MCF 10A (cell line): Measurements from ENCODE around the gene NEO1. TPM values are rescaled to one million over a fixed set of nuclear protein-coding genes. Genes with fewer than 3 reads are reported as not detected.

ENCODE experiments used
- Bru-seq: library from RNA; stranded (reverse); fragments of 400-500 nt; gene quantifications from one replicate; lab custom pipeline; 2021; lab: Mats Ljungman, UMichigan
- BruChase-seq, 2 experiments: library from RNA; stranded (reverse); fragments of 400-500 nt; gene quantifications; one replicate each; lab custom pipeline; 2021; lab: Mats Ljungman, UMichigan
- BruUV-seq: library from RNA; stranded (reverse); fragments of 400-500 nt; replicated peaks from 2 replicates; lab custom pipeline; 2021; lab: Mats Ljungman, UMichigan
- CTCF ChIA-PET: fragments of 300-600 bp; sonication (Branson Sonifier 250); formaldehyde crosslinking; extraction: SDS; loops from one replicate; lab custom pipeline; 2021; ENCODE audit warnings: antibody characterized with exemption, inconsistent platforms; lab: Yijun Ruan, JAX
- POLR2A ChIA-PET: fragments of 300-600, 350-650 bp; sonication (Branson Sonifier 250); formaldehyde crosslinking; extraction: SDS; loops from one replicate; lab custom pipeline; 2020; ENCODE audit warnings: antibody characterized with exemption, inconsistent platforms; lab: Yijun Ruan, JAX
- DNase-seq: peaks from one replicate; pipeline ENCODE4 v3.0.0-alpha.2; 2018; ENCODE audit not compliant: unreplicated experiment
- H3K27ac Mint-ChIP-seq: one replicate; pipeline ENCODE4 v1.8.0; 2022; ENCODE audit warnings: mild to moderate bottlenecking, low read depth, mixed read lengths; ENCODE audit not compliant: unreplicated experiment
- H3K27me3 Mint-ChIP-seq: one replicate; pipeline ENCODE4 v1.8.0; 2022; ENCODE audit warnings: mixed read lengths; ENCODE audit not compliant: insufficient read depth, unreplicated experiment
- H3K36me3 Mint-ChIP-seq: one replicate; pipeline ENCODE4 v1.8.0; 2022; ENCODE audit warnings: mild to moderate bottlenecking, moderate library complexity, mixed read lengths; ENCODE audit not compliant: insufficient read depth, unreplicated experiment
- H3K4me1 Mint-ChIP-seq: one replicate; pipeline ENCODE4 v1.8.0; 2022; ENCODE audit warnings: mixed read lengths; ENCODE audit not compliant: insufficient read depth, unreplicated experiment
- H3K4me3 Mint-ChIP-seq: one replicate; pipeline ENCODE4 v1.8.0; 2022; ENCODE audit warnings: mild to moderate bottlenecking, moderate library complexity, mixed read lengths; ENCODE audit not compliant: unreplicated experiment
- H3K9me3 Mint-ChIP-seq: one replicate; pipeline ENCODE4 v1.8.0; 2022; ENCODE audit warnings: mixed read lengths; ENCODE audit not compliant: unreplicated experiment
- intact Hi-C: fragments of 100-400 bp; cut with micrococcal nuclease; formaldehyde crosslinking; loops from 2 replicates; pipeline ENCODE4 v1.14.1; 2022
- long read RNA-seq: library from polyadenylated mRNA; stranded (forward); transcript quantifications from one replicate; pipeline ENCODE4 v2.0.0, GENCODE V29; 2022
- total RNA-seq: library from RNA; stranded (reverse); gene quantifications from 2 replicates; pipeline ENCODE4 v1.2.3, GENCODE V29; 2022
- TF ChIP-seq, protein P1 (sequence below): fragments of 200-600 bp; IDR thresholded peaks from one replicate; pipeline ENCODE4 v1.8.0; 2022; ENCODE audit warnings: antibody characterized with exemption, mild to moderate bottlenecking; ENCODE audit not compliant: unreplicated experiment

Gene NEO1, protein sequence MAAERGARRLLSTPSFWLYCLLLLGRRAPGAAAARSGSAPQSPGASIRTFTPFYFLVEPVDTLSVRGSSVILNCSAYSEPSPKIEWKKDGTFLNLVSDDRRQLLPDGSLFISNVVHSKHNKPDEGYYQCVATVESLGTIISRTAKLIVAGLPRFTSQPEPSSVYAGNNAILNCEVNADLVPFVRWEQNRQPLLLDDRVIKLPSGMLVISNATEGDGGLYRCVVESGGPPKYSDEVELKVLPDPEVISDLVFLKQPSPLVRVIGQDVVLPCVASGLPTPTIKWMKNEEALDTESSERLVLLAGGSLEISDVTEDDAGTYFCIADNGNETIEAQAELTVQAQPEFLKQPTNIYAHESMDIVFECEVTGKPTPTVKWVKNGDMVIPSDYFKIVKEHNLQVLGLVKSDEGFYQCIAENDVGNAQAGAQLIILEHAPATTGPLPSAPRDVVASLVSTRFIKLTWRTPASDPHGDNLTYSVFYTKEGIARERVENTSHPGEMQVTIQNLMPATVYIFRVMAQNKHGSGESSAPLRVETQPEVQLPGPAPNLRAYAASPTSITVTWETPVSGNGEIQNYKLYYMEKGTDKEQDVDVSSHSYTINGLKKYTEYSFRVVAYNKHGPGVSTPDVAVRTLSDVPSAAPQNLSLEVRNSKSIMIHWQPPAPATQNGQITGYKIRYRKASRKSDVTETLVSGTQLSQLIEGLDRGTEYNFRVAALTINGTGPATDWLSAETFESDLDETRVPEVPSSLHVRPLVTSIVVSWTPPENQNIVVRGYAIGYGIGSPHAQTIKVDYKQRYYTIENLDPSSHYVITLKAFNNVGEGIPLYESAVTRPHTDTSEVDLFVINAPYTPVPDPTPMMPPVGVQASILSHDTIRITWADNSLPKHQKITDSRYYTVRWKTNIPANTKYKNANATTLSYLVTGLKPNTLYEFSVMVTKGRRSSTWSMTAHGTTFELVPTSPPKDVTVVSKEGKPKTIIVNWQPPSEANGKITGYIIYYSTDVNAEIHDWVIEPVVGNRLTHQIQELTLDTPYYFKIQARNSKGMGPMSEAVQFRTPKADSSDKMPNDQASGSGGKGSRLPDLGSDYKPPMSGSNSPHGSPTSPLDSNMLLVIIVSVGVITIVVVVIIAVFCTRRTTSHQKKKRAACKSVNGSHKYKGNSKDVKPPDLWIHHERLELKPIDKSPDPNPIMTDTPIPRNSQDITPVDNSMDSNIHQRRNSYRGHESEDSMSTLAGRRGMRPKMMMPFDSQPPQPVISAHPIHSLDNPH (N-terminal part only)
- total RNA-seq, result 13.2 and 15.1 TPM in 2 replicates
- Bru-seq, nascent RNA, result percentile 48 among the genes with signal in this experiment
- percentile 44 among the genes with signal in this experiment for BruChase-seq, experiment 1, labeled RNA remaining after a 6-hour chase
- percentile 42 among the genes with signal in this experiment for BruChase-seq, experiment 2, labeled RNA remaining after a 2-hour chase
- long read RNA-seq, partial matches to known transcripts, result 1 of 6 reads
- long read RNA-seq, other reads (novel, unspliced or antisense), result 5 of 6 reads

DNA sequence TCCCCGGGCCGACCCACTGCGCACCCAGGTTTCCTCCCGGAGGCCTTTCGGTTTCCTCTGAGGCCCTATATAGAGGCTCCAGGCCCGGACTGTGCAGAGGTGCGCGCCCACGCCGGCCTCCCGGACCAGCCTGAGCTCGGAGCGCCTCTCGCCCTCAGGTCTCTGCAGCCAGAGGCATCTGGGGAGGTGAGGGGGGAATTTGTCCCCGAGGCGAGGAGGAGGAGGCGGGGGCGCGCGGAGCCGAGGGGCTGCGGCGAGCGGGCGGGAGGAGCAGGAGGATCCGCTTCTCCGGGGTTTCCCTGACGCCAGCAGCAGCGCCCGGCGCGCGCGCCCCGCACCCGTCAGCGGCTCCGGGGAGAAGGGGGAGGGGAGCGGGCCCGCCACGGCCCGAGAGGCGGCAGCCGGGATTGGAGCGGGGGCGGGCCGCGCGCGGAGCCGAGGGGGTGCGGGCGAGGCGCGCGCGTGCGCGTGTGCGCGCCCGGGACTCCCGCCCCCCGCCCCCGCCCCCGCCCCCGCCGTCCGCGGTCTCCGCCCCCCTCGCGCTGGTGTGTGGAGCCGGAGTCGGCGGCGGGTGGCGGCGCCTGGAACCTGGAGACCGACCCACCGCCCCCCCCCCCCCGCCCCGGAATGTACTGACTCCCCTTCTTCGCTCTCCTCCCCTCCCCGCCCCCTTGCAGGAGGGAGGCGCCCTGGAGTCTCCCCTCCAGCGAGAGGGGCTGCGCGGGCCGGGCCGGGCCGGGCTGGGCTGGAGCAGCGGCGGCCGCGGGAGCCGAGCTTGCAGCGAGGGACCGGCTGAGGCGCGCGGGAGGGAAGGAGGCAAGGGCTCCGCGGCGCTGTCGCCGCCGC, at the start of gene NEO1:
Gene NEO1, plus strand, starts transcription at position 657 of the 846 bp plus-strand sequence. CDS start 213 bp downstream, outside the sequence.
- intact Hi-C loops, result loop anchor here (2.0 to 5.0 kb wide), 2 partner anchors 29 to 215 kb away; no protein-coding TSS in a partner anchor
- BruUV-seq, result no TSS peak

DNA sequence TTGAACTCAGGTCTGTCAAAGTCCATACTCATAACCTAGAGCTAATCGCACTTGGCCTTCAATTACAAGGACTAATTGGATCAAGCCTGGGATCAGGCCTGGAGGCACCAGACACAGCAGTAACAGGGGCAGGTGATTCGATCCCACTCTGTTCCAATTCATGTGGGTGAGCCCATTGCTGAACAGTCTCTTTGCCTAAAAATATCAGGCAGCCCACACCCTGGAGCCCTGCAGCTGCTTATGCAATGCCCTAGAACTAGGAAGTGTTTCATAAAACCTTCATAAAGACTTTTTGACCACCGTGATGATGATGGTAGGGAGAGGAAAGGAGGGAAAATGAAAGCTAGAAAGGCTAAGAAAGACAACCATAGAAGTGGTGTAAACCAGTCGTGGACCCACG, 47.8 kb upstream of the NEO1 start:
- ChIA-PET POLR2A (no interaction called here), CTCF (interaction anchor here (0.8 kb wide), 1 partner anchor 213 kb away, joined by 3 read pairs; no protein-coding TSS in a partner anchor)
- peaks cover 3% of the 10 kb centered on the region for H3K4me1 Mint-ChIP-seq
- intact Hi-C loops, result no loop called here
- H3K27me3 Mint-ChIP-seq, result no peaks in the 10 kb centered on the region
- no peak overlapping the region for H3K27ac Mint-ChIP-seq
- H3K36me3 Mint-ChIP-seq, result no peaks in the 10 kb centered on the region
- no TSS peak for BruUV-seq
- TF ChIP-seq, protein P1, sequence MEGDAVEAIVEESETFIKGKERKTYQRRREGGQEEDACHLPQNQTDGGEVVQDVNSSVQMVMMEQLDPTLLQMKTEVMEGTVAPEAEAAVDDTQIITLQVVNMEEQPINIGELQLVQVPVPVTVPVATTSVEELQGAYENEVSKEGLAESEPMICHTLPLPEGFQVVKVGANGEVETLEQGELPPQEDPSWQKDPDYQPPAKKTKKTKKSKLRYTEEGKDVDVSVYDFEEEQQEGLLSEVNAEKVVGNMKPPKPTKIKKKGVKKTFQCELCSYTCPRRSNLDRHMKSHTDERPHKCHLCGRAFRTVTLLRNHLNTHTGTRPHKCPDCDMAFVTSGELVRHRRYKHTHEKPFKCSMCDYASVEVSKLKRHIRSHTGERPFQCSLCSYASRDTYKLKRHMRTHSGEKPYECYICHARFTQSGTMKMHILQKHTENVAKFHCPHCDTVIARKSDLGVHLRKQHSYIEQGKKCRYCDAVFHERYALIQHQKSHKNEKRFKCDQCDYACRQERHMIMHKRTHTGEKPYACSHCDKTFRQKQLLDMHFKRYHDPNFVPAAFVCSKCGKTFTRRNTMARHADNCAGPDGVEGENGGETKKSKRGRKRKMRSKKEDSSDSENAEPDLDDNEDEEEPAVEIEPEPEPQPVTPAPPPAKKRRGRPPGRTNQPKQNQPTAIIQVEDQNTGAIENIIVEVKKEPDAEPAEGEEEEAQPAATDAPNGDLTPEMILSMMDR, result no peak
- H3K4me3 Mint-ChIP-seq, result no peak overlapping the region
- DNase-seq, result no peak
- H3K9me3 Mint-ChIP-seq, result no peaks in the 10 kb centered on the region

More for the DNA sequence above, at the start of gene NEO1:
- H3K36me3 Mint-ChIP-seq, result no peaks in the 10 kb centered on the region
- H3K4me3 Mint-ChIP-seq, result peak within 1 kb of the TSS; percentile 85
- no peaks in the 10 kb centered on the region for H3K9me3 Mint-ChIP-seq
- peak within 1 kb of the TSS; percentile 73 for H3K27ac Mint-ChIP-seq
- ChIA-PET CTCF (interaction anchor here (0.6 to 2.5 kb wide), 6 partner anchors 10 to 1950 kb away, joined by 3 to 11 read pairs (median 4); no protein-coding TSS in a partner anchor), POLR2A (interaction anchor here (0.5 to 2.4 kb wide), 12 partner anchors 12 to 269 kb away, joined by 3 to 13 read pairs (median 4); no protein-coding TSS in a partner anchor)
- peaks cover 7% of the 10 kb centered on the region for H3K4me1 Mint-ChIP-seq
- peak; percentile 70 for DNase-seq
- H3K27me3 Mint-ChIP-seq, result peaks cover 23% of the 10 kb centered on the region
- TF ChIP-seq, protein P1, result no peak

DNA sequence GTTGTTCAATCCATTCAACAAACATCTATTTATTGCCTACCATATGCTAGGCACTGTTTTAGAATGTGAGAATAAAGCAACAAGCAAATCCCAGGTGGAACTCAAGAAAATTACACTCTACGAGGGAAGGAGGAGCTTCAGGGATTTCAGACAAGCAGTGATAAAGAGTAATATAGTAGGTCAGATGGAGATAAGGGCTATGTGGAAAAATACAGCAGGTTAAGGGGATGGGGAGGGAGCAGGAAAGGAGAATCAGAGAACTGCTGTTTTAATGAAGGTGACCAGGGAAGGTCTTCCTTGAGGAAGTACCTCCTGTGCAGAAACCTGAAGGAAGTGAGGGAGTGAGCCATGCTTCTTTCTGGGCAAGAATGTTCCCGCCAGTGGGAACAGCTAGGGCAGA, 47.2 kb upstream of the NEO1 start:
- intact Hi-C loops, result no loop called here
- BruUV-seq, result no TSS peak
- no peaks in the 10 kb centered on the region for H3K27me3 Mint-ChIP-seq
- TF ChIP-seq, protein P1, result no peak
- ChIA-PET CTCF (interaction anchor here (0.6 kb wide), 2 partner anchors 17 to 297 kb away, joined by 3 read pairs; no protein-coding TSS in a partner anchor), POLR2A (interaction anchor here (0.6 to 1.7 kb wide), 2 partner anchors 13 to 18 kb away, joined by 4 to 5 read pairs; no protein-coding TSS in a partner anchor)
- no peak overlapping the region for H3K4me3 Mint-ChIP-seq
- H3K36me3 Mint-ChIP-seq, result no peaks in the 10 kb centered on the region
- peaks cover 3% of the 10 kb centered on the region for H3K4me1 Mint-ChIP-seq
- H3K9me3 Mint-ChIP-seq, result no peaks in the 10 kb centered on the region
- no peak overlapping the region for H3K27ac Mint-ChIP-seq
- no peak for DNase-seq
